K562 (cell line): Measurements from ENCODE around the gene CTIF. TPM values are rescaled to one million over a fixed set of nuclear protein-coding genes. Genes with fewer than 3 reads are reported as not detected.

Source experiments
- ATAC-seq: fragments of 200-7000 bp; cut with Tn5 transposase; 3 replicates; pipeline ENCODE4 v1.9.1; 2020; ENCODE audit warnings: moderate library complexity
- BruUV-seq: library from RNA; stranded (reverse); fragments of 400-500 nt; replicated peaks from 2 replicates; lab custom pipeline; 2021; lab: Mats Ljungman, UMichigan
- CTCF ChIA-PET: fragments of 300-600 bp; formaldehyde crosslinking; extraction: SDS; loops from one replicate; lab custom pipeline; 2021; ENCODE audit warnings: low intra/inter-chr PET ratio; lab: Yijun Ruan, JAX
- POLR2A ChIA-PET: fragments of 300-600, 350-650 bp; sonication (Branson Sonifier 250); formaldehyde crosslinking; extraction: SDS; loops from one replicate; lab custom pipeline; 2021; ENCODE audit warnings: antibody characterized with exemption, inconsistent platforms; lab: Yijun Ruan, JAX
- DNase-seq, 4 experiments: peaks; one replicate each; pipeline versions ENCODE4 v3.0.0 to v3.0.0-alpha.2; 2011 to 2018; ENCODE audit warnings: low spot score in 3 of 4, mixed read lengths in 3 of 4; ENCODE audit errors: extremely low read depth in 1 of 4
- FAIRE-seq: peaks from 2 replicates; lab custom pipeline; 2011; peaks lifted over from hg19 to GRCh38; lab: Jason Lieb, UNC
- H2AFZ ChIP-seq: 2 replicates; pipeline ENCODE4 v1.6.0; 2011; ENCODE audit warnings: low read depth, low read length, control low read depth, inconsistent platforms
- H3K27ac ChIP-seq: fragments of 200-600 bp; 3 replicates; pipeline ENCODE4 v1.8.0; 2011; ENCODE audit warnings: low read depth, mild to moderate bottlenecking, control low read depth, inconsistent platforms, low read length, moderate library complexity, mixed read lengths; ENCODE audit errors: extremely low read depth
- H3K27me3 ChIP-seq, 2 experiments: fragments of 300-600 bp in 1 of 2; 2 replicates in 1 of 2; 3 replicates in 1 of 2; pipeline versions ENCODE4 v1.6.0 to v1.8.0; 2011; ENCODE audit warnings: inconsistent platforms in 2 of 2, low read length in 2 of 2, mild to moderate bottlenecking in 1 of 2, mixed read lengths in 1 of 2, moderate library complexity in 1 of 2; ENCODE audit not compliant: control insufficient read depth in 2 of 2, insufficient read depth in 2 of 2
- H3K36me3 ChIP-seq: fragments of 300-600 bp; 3 replicates; pipeline ENCODE4 v1.8.0; 2011; ENCODE audit warnings: mild to moderate bottlenecking, low read length, inconsistent platforms; ENCODE audit not compliant: control insufficient read depth, insufficient read depth
- H3K4me1 ChIP-seq, 2 experiments: fragments of 200-600 bp in 1 of 2; replicated peaks in 1 of 2; 2 replicates in 1 of 2; 3 replicates in 1 of 2; pipeline versions ENCODE4 v1.5.1 to v1.8.0; 2011; ENCODE audit warnings: inconsistent platforms in 2 of 2, low read length in 2 of 2, mild to moderate bottlenecking in 1 of 2, mixed read lengths in 1 of 2, moderate library complexity in 1 of 2; ENCODE audit not compliant: control insufficient read depth in 2 of 2, insufficient read depth in 2 of 2
- H3K4me2 ChIP-seq: 2 replicates; pipeline ENCODE4 v1.6.1; 2011; ENCODE audit warnings: low read length, control low read depth, inconsistent platforms, mixed read lengths; ENCODE audit not compliant: insufficient read depth
- H3K4me3 ChIP-seq: fragments of 200-600 bp; sonication (generic), shearing (Covaris generic); 2 replicates; pipeline ENCODE4 v1.5.1; 2016; ENCODE audit warnings: control low read depth, inconsistent platforms
- H3K79me2 ChIP-seq: fragments of 200-600 bp; 3 replicates; pipeline ENCODE4 v1.8.0; 2011; ENCODE audit warnings: low read length, inconsistent platforms; ENCODE audit not compliant: control insufficient read depth, insufficient read depth
- H3K9ac ChIP-seq, 2 experiments: 2 replicates each; pipeline versions ENCODE4 v1.6.0 to v1.6.1; 2011; ENCODE audit warnings: low read depth in 2 of 2, low read length in 2 of 2, control low read depth in 1 of 2, inconsistent platforms in 1 of 2, mild to moderate bottlenecking in 1 of 2, mixed read lengths in 1 of 2; ENCODE audit not compliant: insufficient read depth in 1 of 2
- H3K9me1 ChIP-seq: one replicate; pipeline ENCODE4 v1.6.0; 2011; ENCODE audit warnings: inconsistent platforms, mild to moderate bottlenecking, low read length, moderate library complexity; ENCODE audit not compliant: control insufficient read depth, insufficient read depth
- H3K9me3 ChIP-seq: replicated peaks from 2 replicates; pipeline ENCODE4 v1.5.1; 2011; ENCODE audit warnings: low read depth, low read length, inconsistent platforms; ENCODE audit not compliant: control insufficient read depth, insufficient read depth
- H4K20me1 ChIP-seq: replicated peaks from 2 replicates; pipeline ENCODE4 v1.6.1; 2011; ENCODE audit warnings: low read length, inconsistent platforms, mixed read lengths; ENCODE audit not compliant: control insufficient read depth, insufficient read depth
- CC2D1A ChIP-seq: fragments of 450-650 bp; IDR thresholded peaks from 2 replicates; pipeline ENCODE4 v1.6.1; 2017; ENCODE audit warnings: mild to moderate bottlenecking
- FIP1L1 ChIP-seq: fragments of 200-400 bp; formaldehyde crosslinking; IDR thresholded peaks from 2 replicates; pipeline ENCODE4 v1.6.1; 2018; ENCODE audit warnings: mild to moderate bottlenecking, low read depth, low read length; ENCODE audit not compliant: poor library complexity, severe bottlenecking
- ZNF644 ChIP-seq: fragments of 200-800 bp; sonication (Bioruptor generic); IDR thresholded peaks from 2 replicates; pipeline ENCODE4 v1.6.1; 2016; ENCODE audit warnings: low read depth, missing genetic modification characterization, missing compliant biosample characterization
- WGBS: fragments of 100-300 bp; shearing (Covaris generic); methylation state at CpG from one replicate; pipeline ENCODE4 v1.1.6; 2016; ENCODE audit warnings: low coverage, mixed read lengths; ENCODE audit not compliant: insufficient coverage; ENCODE audit errors: missing lambda C conversion rate; 5-methylcytosine and 5-hydroxymethylcytosine counted together
- in situ Hi-C: fragments of 300-500 bp; cut with MboI; formaldehyde crosslinking; loops from 4 replicates; pipeline ENCODE4 v1.15.0; 2018; ENCODE audit warnings: inconsistent platforms, mixed read lengths
- intact Hi-C: fragments of 100-400 bp; cut with micrococcal nuclease; formaldehyde crosslinking; loops from 2 replicates; pipeline ENCODE4 v1.14.2; 2022
- polyA plus RNA-seq, 8 experiments: library from polyadenylated mRNA; depleted of rRNA in 4 of 8; stranded (reverse) in 5 of 8; unstranded in 3 of 8; fragments of >200 nt; fragmentation: Nextera tagmentation in 2 of 8; fragmentation: Illumina TruSeq in 1 of 8; extraction: Ambion mirVana in 2 of 8; extraction: Trizol in 1 of 8; gene quantifications; 2 replicates each; pipeline versions ENCODE4 v1.2.1 to v1.2.3, GENCODE V29; 2011 to 2014; ENCODE audit warnings: inconsistent platforms in 1 of 8, missing spikeins in 1 of 8
- total RNA-seq, 7 experiments: library from RNA; depleted of rRNA in 6 of 7; stranded (reverse); fragments of >200 nt in 6 of 7; fragmentation: Illumina TruSeq in 2 of 7; extraction: Trizol in 2 of 7; gene quantifications; 2 replicates each; pipeline versions ENCODE4 v1.2.1 to v1.2.3, GENCODE V29; 2011 to 2021; ENCODE audit warnings: low replicate concordance in 1 of 7
- TF ChIP-seq, protein P1 (sequence below), 2 experiments: fragments of 450-650 bp; formaldehyde crosslinking in 1 of 2; IDR thresholded peaks; 2 replicates each; pipeline versions ENCODE4 v1.4.0 to v1.6.1; 2014 to 2020; ENCODE audit warnings: mild to moderate bottlenecking in 2 of 2, borderline replicate concordance in 1 of 2, low read depth in 1 of 2
- TF ChIP-seq, protein P2 (sequence below): fragments of 200-800 bp; sonication (Bioruptor generic); IDR thresholded peaks from 2 replicates; pipeline ENCODE4 v1.6.1; 2016; ENCODE audit warnings: missing genetic modification characterization, missing compliant biosample characterization

Gene CTIF
- total and polyA plus RNA-seq, 9 of the 15 experiments (the other 6 are each of a cell fraction or from before 2014, with no cell fraction given), result 0.17 to 11.5 (median 2.2) TPM

DNA sequence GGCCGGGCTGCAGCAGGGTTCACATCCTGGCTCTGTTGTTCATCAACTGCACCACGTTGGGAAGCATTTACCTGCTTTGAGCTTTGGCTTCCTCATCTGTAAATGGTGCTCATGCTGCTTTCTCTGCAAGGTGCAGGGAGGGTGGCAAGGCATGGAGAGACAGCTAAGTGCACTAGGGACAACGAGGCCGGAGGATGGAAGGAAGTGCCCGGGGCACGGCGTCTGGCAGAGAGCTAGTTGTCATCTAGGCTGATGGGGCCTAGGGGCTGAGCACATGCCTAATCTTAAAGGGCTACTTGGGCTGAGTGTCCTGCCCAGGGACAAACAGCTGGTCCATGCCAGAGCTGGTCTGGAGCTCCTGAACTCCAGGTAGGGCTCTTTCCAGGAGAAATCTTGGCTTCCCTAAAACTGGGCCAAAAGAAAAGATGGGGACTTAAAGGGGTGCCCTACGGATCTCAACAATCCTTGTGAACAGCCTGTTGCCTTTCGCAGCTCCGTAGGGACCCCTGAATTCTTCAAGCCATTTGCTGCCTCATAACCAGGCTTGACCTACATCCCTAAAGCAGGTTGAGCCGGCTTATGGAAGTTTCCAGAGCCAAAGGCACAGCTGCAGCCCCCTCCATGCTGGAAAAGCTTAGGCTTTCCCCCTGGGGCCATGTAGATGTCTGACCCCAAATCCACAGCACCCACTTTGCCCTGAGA lies 281.1 kb downstream of the CTIF start:
- Histone ChIP-seq H3K27ac (no peak overlapping the region), H3K4me2 (no peak overlapping the region), H3K4me1 (peaks cover 0 to under 1% of the 10 kb centered on the region in 2 experiments; a peak in 3 of 5 replicates), H3K9me3 (no peaks in the 10 kb centered on the region), H2AFZ (no peak overlapping the region), H3K27me3 (no peaks in the 10 kb centered on the region), H3K4me3 (no peak overlapping the region), H3K9ac (no peak overlapping the region), H3K79me2 (no peaks in the 10 kb centered on the region), H4K20me1 (no peaks in the 10 kb centered on the region), H3K9me1 (no peaks in the 10 kb centered on the region), H3K36me3 (no peaks in the 10 kb centered on the region)
- BruUV-seq, result no TSS peak
- no peak for FAIRE-seq
- no peak for DNase-seq
- in situ Hi-C loops (no loop called here), intact Hi-C loops (no loop called here)
- ATAC-seq, result no peak
- WGBS, result 69% methylated on average over 11 of the region's 11 CpGs
- ChIA-PET POLR2A (interaction anchor here (0.7 to 1.2 kb wide), 4 partner anchors 9 to 661 kb away, joined by 3 to 5 read pairs (median 3); no protein-coding TSS in a partner anchor), CTCF (no interaction called here)
- no peak for TF ChIP-seq FIP1L1
- TF ChIP-seq CC2D1A, result no peak
- TF ChIP-seq, protein P1, sequence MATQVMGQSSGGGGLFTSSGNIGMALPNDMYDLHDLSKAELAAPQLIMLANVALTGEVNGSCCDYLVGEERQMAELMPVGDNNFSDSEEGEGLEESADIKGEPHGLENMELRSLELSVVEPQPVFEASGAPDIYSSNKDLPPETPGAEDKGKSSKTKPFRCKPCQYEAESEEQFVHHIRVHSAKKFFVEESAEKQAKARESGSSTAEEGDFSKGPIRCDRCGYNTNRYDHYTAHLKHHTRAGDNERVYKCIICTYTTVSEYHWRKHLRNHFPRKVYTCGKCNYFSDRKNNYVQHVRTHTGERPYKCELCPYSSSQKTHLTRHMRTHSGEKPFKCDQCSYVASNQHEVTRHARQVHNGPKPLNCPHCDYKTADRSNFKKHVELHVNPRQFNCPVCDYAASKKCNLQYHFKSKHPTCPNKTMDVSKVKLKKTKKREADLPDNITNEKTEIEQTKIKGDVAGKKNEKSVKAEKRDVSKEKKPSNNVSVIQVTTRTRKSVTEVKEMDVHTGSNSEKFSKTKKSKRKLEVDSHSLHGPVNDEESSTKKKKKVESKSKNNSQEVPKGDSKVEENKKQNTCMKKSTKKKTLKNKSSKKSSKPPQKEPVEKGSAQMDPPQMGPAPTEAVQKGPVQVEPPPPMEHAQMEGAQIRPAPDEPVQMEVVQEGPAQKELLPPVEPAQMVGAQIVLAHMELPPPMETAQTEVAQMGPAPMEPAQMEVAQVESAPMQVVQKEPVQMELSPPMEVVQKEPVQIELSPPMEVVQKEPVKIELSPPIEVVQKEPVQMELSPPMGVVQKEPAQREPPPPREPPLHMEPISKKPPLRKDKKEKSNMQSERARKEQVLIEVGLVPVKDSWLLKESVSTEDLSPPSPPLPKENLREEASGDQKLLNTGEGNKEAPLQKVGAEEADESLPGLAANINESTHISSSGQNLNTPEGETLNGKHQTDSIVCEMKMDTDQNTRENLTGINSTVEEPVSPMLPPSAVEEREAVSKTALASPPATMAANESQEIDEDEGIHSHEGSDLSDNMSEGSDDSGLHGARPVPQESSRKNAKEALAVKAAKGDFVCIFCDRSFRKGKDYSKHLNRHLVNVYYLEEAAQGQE (IDR thresholded peaks at IDR 0.05; ENCODE audit: borderline replicate concordance), result no peak
- TF ChIP-seq, protein P1 (CRISPR knock-in tag; IDR thresholded peaks at IDR 0.05; ENCODE audit: low read depth), result no peak
- no peak for TF ChIP-seq ZNF644 (tag)
- TF ChIP-seq, protein P2, sequence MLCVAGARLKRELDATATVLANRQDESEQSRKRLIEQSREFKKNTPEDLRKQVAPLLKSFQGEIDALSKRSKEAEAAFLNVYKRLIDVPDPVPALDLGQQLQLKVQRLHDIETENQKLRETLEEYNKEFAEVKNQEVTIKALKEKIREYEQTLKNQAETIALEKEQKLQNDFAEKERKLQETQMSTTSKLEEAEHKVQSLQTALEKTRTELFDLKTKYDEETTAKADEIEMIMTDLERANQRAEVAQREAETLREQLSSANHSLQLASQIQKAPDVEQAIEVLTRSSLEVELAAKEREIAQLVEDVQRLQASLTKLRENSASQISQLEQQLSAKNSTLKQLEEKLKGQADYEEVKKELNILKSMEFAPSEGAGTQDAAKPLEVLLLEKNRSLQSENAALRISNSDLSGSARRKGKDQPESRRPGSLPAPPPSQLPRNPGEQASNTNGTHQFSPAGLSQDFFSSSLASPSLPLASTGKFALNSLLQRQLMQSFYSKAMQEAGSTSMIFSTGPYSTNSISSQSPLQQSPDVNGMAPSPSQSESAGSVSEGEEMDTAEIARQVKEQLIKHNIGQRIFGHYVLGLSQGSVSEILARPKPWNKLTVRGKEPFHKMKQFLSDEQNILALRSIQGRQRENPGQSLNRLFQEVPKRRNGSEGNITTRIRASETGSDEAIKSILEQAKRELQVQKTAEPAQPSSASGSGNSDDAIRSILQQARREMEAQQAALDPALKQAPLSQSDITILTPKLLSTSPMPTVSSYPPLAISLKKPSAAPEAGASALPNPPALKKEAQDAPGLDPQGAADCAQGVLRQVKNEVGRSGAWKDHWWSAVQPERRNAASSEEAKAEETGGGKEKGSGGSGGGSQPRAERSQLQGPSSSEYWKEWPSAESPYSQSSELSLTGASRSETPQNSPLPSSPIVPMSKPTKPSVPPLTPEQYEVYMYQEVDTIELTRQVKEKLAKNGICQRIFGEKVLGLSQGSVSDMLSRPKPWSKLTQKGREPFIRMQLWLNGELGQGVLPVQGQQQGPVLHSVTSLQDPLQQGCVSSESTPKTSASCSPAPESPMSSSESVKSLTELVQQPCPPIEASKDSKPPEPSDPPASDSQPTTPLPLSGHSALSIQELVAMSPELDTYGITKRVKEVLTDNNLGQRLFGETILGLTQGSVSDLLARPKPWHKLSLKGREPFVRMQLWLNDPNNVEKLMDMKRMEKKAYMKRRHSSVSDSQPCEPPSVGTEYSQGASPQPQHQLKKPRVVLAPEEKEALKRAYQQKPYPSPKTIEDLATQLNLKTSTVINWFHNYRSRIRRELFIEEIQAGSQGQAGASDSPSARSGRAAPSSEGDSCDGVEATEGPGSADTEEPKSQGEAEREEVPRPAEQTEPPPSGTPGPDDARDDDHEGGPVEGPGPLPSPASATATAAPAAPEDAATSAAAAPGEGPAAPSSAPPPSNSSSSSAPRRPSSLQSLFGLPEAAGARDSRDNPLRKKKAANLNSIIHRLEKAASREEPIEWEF (CRISPR knock-in tag), result no peak
